ENCODE results near the gene MMP24. TPM values are rescaled to one million over a fixed set of nuclear protein-coding genes. Genes with fewer than 3 reads are reported as not detected.
"Not testable (repeated sequence)": the region's sequence is repeated elsewhere in the genome, so short reads cannot be mapped to it uniquely, and the experiment has no call there.

The MMP24 gene
- total RNA-seq, 1 donor from 2014 or later = not detected

- Mint-ChIP-seq H3K4me3 (no peak overlapping the region), H3K36me3 (ENCODE audit: low read depth) (peaks cover 11% of the 10 kb centered on the region), H3K9me3 (peaks cover 16% of the 10 kb centered on the region), H3K27me3 (no peaks in the 10 kb centered on the region), H3K4me1 (no peaks in the 10 kb centered on the region), H3K27ac (no peak overlapping the region)
- TF ChIP-seq CTCF (IDR thresholded peaks at IDR 0.05) = no peak
- ChIA-PET CTCF (no interaction called here), POLR2A (no interaction called here)
- DNase-seq (no peak), ATAC-seq (ENCODE audit: low read depth) (no peak)
- intact Hi-C loops (cut with micrococcal nuclease) = no loop called here
These were observed 30.2 kb upstream of the MMP24 start for GRCh38 chr20:35196313-35196712.

GRCh38 chr20:35199740-35200139 lies 26.8 kb upstream of the MMP24 start:
- Mint-ChIP-seq H3K36me3 (ENCODE audit: low read depth) (peaks cover 14% of the 10 kb centered on the region), H3K27me3 (no peaks in the 10 kb centered on the region), H3K27ac (no peak overlapping the region), H3K4me1 (no peaks in the 10 kb centered on the region), H3K9me3 (peaks cover 16% of the 10 kb centered on the region), H3K4me3 (no peak overlapping the region)
- ATAC-seq (ENCODE audit: low read depth) (no peak), DNase-seq (no peak)
- ChIA-PET POLR2A (no interaction called here), CTCF (no interaction called here)
- TF ChIP-seq CTCF (IDR thresholded peaks at IDR 0.05) = no peak
- intact Hi-C loops (cut with micrococcal nuclease) = loop anchor here (10.0 kb wide), 1 partner anchor 185 kb away; no protein-coding TSS in a partner anchor

GRCh38 chr20:35200267-35200666 lies 26.2 kb upstream of the MMP24 start:
- H3K27ac Mint-ChIP-seq = no peak overlapping the region
- peaks cover 11% of the 10 kb centered on the region for H3K36me3 Mint-ChIP-seq (ENCODE audit: low read depth)
- H3K4me3 Mint-ChIP-seq = no peak overlapping the region
- POLR2A ChIA-PET = no interaction called here
- no peaks in the 10 kb centered on the region for H3K4me1 Mint-ChIP-seq
- no peak for ATAC-seq (ENCODE audit: low read depth)
- intact Hi-C loops (cut with micrococcal nuclease) = loop anchor here (10.0 kb wide), 1 partner anchor 185 kb away; no protein-coding TSS in a partner anchor
- no peaks in the 10 kb centered on the region for H3K27me3 Mint-ChIP-seq
- peaks cover 16% of the 10 kb centered on the region for H3K9me3 Mint-ChIP-seq
- CTCF ChIA-PET = no interaction called here
- no peak for TF ChIP-seq CTCF (IDR thresholded peaks at IDR 0.05)
- DNase-seq = no peak

GRCh38 chr20:35201467-35201866 lies 25.0 kb upstream of the MMP24 start:
- H3K4me1 Mint-ChIP-seq; H3K4me3 Mint-ChIP-seq; H3K27ac Mint-ChIP-seq; H3K27me3 Mint-ChIP-seq; DNase-seq; ATAC-seq (ENCODE audit: low read depth); H3K36me3 Mint-ChIP-seq (ENCODE audit: low read depth); CTCF ChIA-PET: not testable (repeated sequence)
- intact Hi-C loops (cut with micrococcal nuclease) = loop anchor here (10.0 kb wide), 1 partner anchor 187 kb away; no protein-coding TSS in a partner anchor
- H3K9me3 Mint-ChIP-seq = peaks cover 14% of the 10 kb centered on the region
- POLR2A ChIA-PET = interaction anchor here (0.7 kb wide), 1 partner anchor 391 kb away, joined by 3 read pairs; no protein-coding TSS in a partner anchor

GRCh38 chr20:35206802-35207201 lies 19.7 kb upstream of the MMP24 start:
- TF ChIP-seq CTCF (IDR thresholded peaks at IDR 0.05) = no peak
- DNase-seq (no peak), ATAC-seq (ENCODE audit: low read depth) (no peak)
- ChIA-PET POLR2A (no interaction called here), CTCF (interaction anchor here (1.1 to 1.6 kb wide), 2 partner anchors 111 to 112 kb away, joined by 4 to 8 read pairs; no protein-coding TSS in a partner anchor)
- Mint-ChIP-seq H3K4me1 (no peaks in the 10 kb centered on the region), H3K27ac (no peak overlapping the region), H3K27me3 (no peaks in the 10 kb centered on the region), H3K9me3 (no peaks in the 10 kb centered on the region), H3K4me3 (no peak overlapping the region), H3K36me3 (ENCODE audit: low read depth) (peaks cover 6% of the 10 kb centered on the region)
- intact Hi-C loops (cut with micrococcal nuclease) = loop anchor here (10.0 kb wide), 1 partner anchor 192 kb away; no protein-coding TSS in a partner anchor
